ENCODE data around the gene EMC10.

EMC10 gene

GRCh38 chr19:50478901-50479715 lies 2.8 kb downstream of the EMC10 start:
- no peak for DNase-seq (ENCODE audit: low read depth)

- DNase-seq (ENCODE audit: low read depth), result no peak
Measured at GRCh38 chr19:50479761-50480251, 3.5 kb downstream of the EMC10 start.

- DNase-seq (ENCODE audit: low read depth), result no peak
Measured at GRCh38 chr19:50480281-50481111, 4.2 kb downstream of the EMC10 start.

GRCh38 chr19:50481351-50482149 lies 5.2 kb downstream of the EMC10 start:
- no peak for DNase-seq (ENCODE audit: low read depth)

GRCh38 chr19:50482271-50482855 lies 6.1 kb downstream of the EMC10 start:
- DNase-seq (ENCODE audit: low read depth), result no peak

- DNase-seq (ENCODE audit: low read depth), result no peak
Measured at GRCh38 chr19:50482916-50483315, 6.6 kb downstream of the EMC10 start.

GRCh38 chr19:50485284-50485955 lies 9.1 kb downstream of the EMC10 start:
- DNase-seq (ENCODE audit: low read depth), result no peak

- DNase-seq (ENCODE audit: low read depth), result peak; percentile 51
Measured at GRCh38 chr19:50486823-50487515, 10.7 kb downstream of the EMC10 start.

GRCh38 chr19:50488389-50489194 lies 12.3 kb downstream of the EMC10 start:
- DNase-seq (ENCODE audit: low read depth), result no peak

GRCh38 chr19:50489461-50490011 lies 13.2 kb downstream of the EMC10 start:
- DNase-seq (ENCODE audit: low read depth), result no peak

GRCh38 chr19:50490411-50490811 lies 14.1 kb downstream of the EMC10 start:
- DNase-seq (ENCODE audit: low read depth), result no peak

GRCh38 chr19:50490991-50491472 lies 14.7 kb downstream of the EMC10 start:
- DNase-seq (ENCODE audit: low read depth), result no peak

- no peak for DNase-seq (ENCODE audit: low read depth)
Measured at GRCh38 chr19:50492303-50493052, 16.2 kb downstream of the EMC10 start.

GRCh38 chr19:50493171-50493570 lies 16.9 kb downstream of the EMC10 start:
- DNase-seq (ENCODE audit: low read depth), result no peak

- no peak for DNase-seq (ENCODE audit: low read depth)
Measured at GRCh38 chr19:50494186-50495019, 18.1 kb downstream of the EMC10 start.

- no peak for DNase-seq (ENCODE audit: low read depth)
Measured at GRCh38 chr19:50495020-50495531, 18.8 kb downstream of the EMC10 start.

All from stimulated activated CD8-positive, alpha-beta memory T cell treated with anti-CD3 and anti-CD28 coated beads, Interleukin-7, amount 100 ng/mL, for 24 hours (primary cell).